22Rv1 (cell line): ENCODE measurements around the gene AGAP2.

Source experiments
- H3K27ac ChIP-seq: fragments of 450-650 bp; 2 replicates; pipeline ENCODE4 v1.5.1; 2017
- CTCF ChIP-seq: fragments of 450-650 bp; IDR thresholded peaks from 2 replicates; pipeline ENCODE4 v1.5.1; 2017; ENCODE audit warnings: mild to moderate bottlenecking
- ZFX ChIP-seq: fragments of 450-650 bp; IDR thresholded peaks from 2 replicates; pipeline ENCODE4 v1.6.1; 2017; ENCODE audit warnings: antibody characterized with exemption, borderline replicate concordance

The AGAP2 gene

GRCh38 chr12:57744194-57744776, 5.7 kb upstream of the AGAP2 start:
- peak overlapping the region; percentile 87 for H3K27ac ChIP-seq
- TF ChIP-seq CTCF: no peak
- TF ChIP-seq ZFX: no peak

- peak overlapping the region; percentile 87 for H3K27ac ChIP-seq
- TF ChIP-seq CTCF (no peak), ZFX (no peak)
These were observed 5.2 kb upstream of the AGAP2 start for GRCh38 chr12:57743769-57744168.

GRCh38 chr12:57741844-57742738, 3.5 kb upstream of the AGAP2 start:
- no peak overlapping the region for H3K27ac ChIP-seq
- TF ChIP-seq CTCF: peak; percentile 38
- TF ChIP-seq ZFX: no peak

- TF ChIP-seq CTCF (no peak), ZFX (no peak)
- no peak overlapping the region for H3K27ac ChIP-seq
These were observed 2.9 kb upstream of the AGAP2 start for GRCh38 chr12:57741413-57741789.

- no peak overlapping the region for H3K27ac ChIP-seq
- TF ChIP-seq CTCF: no peak
These were observed 2.3 kb upstream of the AGAP2 start for GRCh38 chr12:57740656-57741412.

GRCh38 chr12:57739914-57740538, 1.5 kb upstream of the AGAP2 start:
- TF ChIP-seq ZFX: no peak
- TF ChIP-seq CTCF: no peak
- no peak overlapping the region for H3K27ac ChIP-seq
